BLaER1 treated with 17β-estradiol and CSF1 and Interleukin-3, amounts not matched to agents 10 nM and 100 nM (cell line): ENCODE data around the gene CCNT1.
"Not testable (repeated sequence)": the region's sequence is repeated elsewhere in the genome, so short reads cannot be mapped to it uniquely, and the experiment has no call there.

ENCODE experiments used
- H3K27ac ChIP-seq, 11 experiments: shearing (Covaris generic); formaldehyde crosslinking; 2 replicates each; pipeline ENCODE4 v1.8.1; 2022
- H3K27me3 ChIP-seq, 11 experiments: shearing (Covaris generic); formaldehyde crosslinking; 2 replicates each; pipeline ENCODE4 v1.8.1; 2022
- H3K36me3 ChIP-seq, 11 experiments: shearing (Covaris generic); formaldehyde crosslinking; 2 replicates each; pipeline ENCODE4 v1.8.1; 2022
- H3K4me1 ChIP-seq, 10 experiments: shearing (Covaris generic); formaldehyde crosslinking; 2 replicates each; pipeline ENCODE4 v1.8.1; 2022
- H3K4me2 ChIP-seq, 11 experiments: shearing (Covaris generic); formaldehyde crosslinking; 2 replicates each; pipeline ENCODE4 v1.8.1; 2022
- H3K4me3 ChIP-seq, 10 experiments: shearing (Covaris generic); formaldehyde crosslinking; 2 replicates each; pipeline ENCODE4 v1.8.1; 2022
- H3K9ac ChIP-seq, 11 experiments: shearing (Covaris generic); formaldehyde crosslinking; 2 replicates each; pipeline ENCODE4 v1.8.1; 2022
- H3K9me3 ChIP-seq, 11 experiments: shearing (Covaris generic); formaldehyde crosslinking; replicated peaks in 1 of 11; 2 replicates each; pipeline ENCODE4 v1.8.1; 2022
- H4K20me1 ChIP-seq, 11 experiments: shearing (Covaris generic); formaldehyde crosslinking; 2 replicates each; pipeline ENCODE4 v1.8.1; 2022
- Cebpa-rat ChIP-seq, 11 experiments: shearing (Covaris generic); IDR thresholded peaks; 2 replicates each; pipeline ENCODE4 v1.8.1; 2022

Gene CCNT1

GRCh38 chr12:48739618-48740269 is 23.2 kb upstream of the CCNT1 start:
- TF ChIP-seq Cebpa-rat (IDR thresholded peaks at IDR 0.05): no peak
- H4K20me1 ChIP-seq: no peaks in the 10 kb centered on the region
- no peak overlapping the region for H3K27ac ChIP-seq

GRCh38 chr12:48736456-48736855 is 19.9 kb upstream of the CCNT1 start:
- H4K20me1 ChIP-seq: no peaks in the 10 kb centered on the region
- no peaks in the 10 kb centered on the region for H3K27me3 ChIP-seq
- no peak for TF ChIP-seq Cebpa-rat (IDR thresholded peaks at IDR 0.05)
- H3K9me3 ChIP-seq: no peaks in the 10 kb centered on the region
- H3K9ac ChIP-seq: no peak overlapping the region
- no peaks in the 10 kb centered on the region for H3K36me3 ChIP-seq
- no peaks in the 10 kb centered on the region for H3K4me1 ChIP-seq
- no peak overlapping the region for H3K27ac ChIP-seq
- H3K4me2 ChIP-seq: no peak overlapping the region
- H3K4me3 ChIP-seq: no peak overlapping the region

More at GRCh38 chr12:48739618-48740269, 23.2 kb upstream of the CCNT1 start:
- no peak overlapping the region for H3K4me3 ChIP-seq
- no peaks in the 10 kb centered on the region for H3K9me3 ChIP-seq
- no peak overlapping the region for H3K4me2 ChIP-seq
- no peaks in the 10 kb centered on the region for H3K36me3 ChIP-seq
- no peaks in the 10 kb centered on the region for H3K27me3 ChIP-seq
- H3K9ac ChIP-seq: no peak overlapping the region
- H3K4me1 ChIP-seq: peaks cover 6 to 10% (median 8%) of the 10 kb centered on the region in 10 experiments; a peak in 19 of 20 replicates

- H3K9me3 ChIP-seq: no peaks in the 10 kb centered on the region
- no peaks in the 10 kb centered on the region for H4K20me1 ChIP-seq
- no peak overlapping the region for H3K9ac ChIP-seq
- no peak overlapping the region for H3K4me3 ChIP-seq
- no peak overlapping the region for H3K27ac ChIP-seq
- no peaks in the 10 kb centered on the region for H3K27me3 ChIP-seq
- H3K36me3 ChIP-seq: no peaks in the 10 kb centered on the region
- no peak for TF ChIP-seq Cebpa-rat (IDR thresholded peaks at IDR 0.05)
- H3K4me1 ChIP-seq: no peaks in the 10 kb centered on the region
- no peak overlapping the region for H3K4me2 ChIP-seq
These were observed 12.3 kb upstream of the CCNT1 start for GRCh38 chr12:48728807-48729206.

- H4K20me1 ChIP-seq, H3K27me3 ChIP-seq, H3K27ac ChIP-seq, H3K4me2 ChIP-seq, H3K9ac ChIP-seq, H3K4me3 ChIP-seq, H3K4me1 ChIP-seq, H3K36me3 ChIP-seq: not testable (repeated sequence)
- peaks cover 22 to 37% (median 32%) of the 10 kb centered on the region in 11 experiments for H3K9me3 ChIP-seq
These were observed 4.2 kb upstream of the CCNT1 start for GRCh38 chr12:48720737-48721136.

- Histone ChIP-seq H3K9me3 (peaks cover 22 to 37% (median 32%) of the 10 kb centered on the region in 11 experiments), H4K20me1 (peaks cover 0 to 11% (median 5%) of the 10 kb centered on the region in 11 experiments; a peak in 11 of 22 replicates), H3K4me1 (peaks cover 5 to 14% (median 10%) of the 10 kb centered on the region in 10 experiments)
- not testable (repeated sequence) for H3K9ac ChIP-seq, H3K27ac ChIP-seq, H3K4me3 ChIP-seq, H3K27me3 ChIP-seq, H3K36me3 ChIP-seq, H3K4me2 ChIP-seq
These were observed 3.7 kb upstream of the CCNT1 start for GRCh38 chr12:48720171-48720570.

GRCh38 chr12:48719002-48719401 is 2.5 kb upstream of the CCNT1 start:
- not testable (repeated sequence) for H3K27me3 ChIP-seq, H3K4me3 ChIP-seq, H3K9ac ChIP-seq, H3K27ac ChIP-seq, H3K4me2 ChIP-seq
- peaks cover 16 to 26% (median 22%) of the 10 kb centered on the region in 10 experiments for H3K4me1 ChIP-seq
- H3K9me3 ChIP-seq: peaks cover 22 to 37% (median 32%) of the 10 kb centered on the region in 11 experiments
- H3K36me3 ChIP-seq: peaks cover 4 to 16% (median 14%) of the 10 kb centered on the region in 11 experiments
- peaks cover 9 to 23% (median 16%) of the 10 kb centered on the region in 11 experiments; a peak in 20 of 22 replicates for H4K20me1 ChIP-seq

GRCh38 chr12:48717252-48717695 is 767 bp upstream of the CCNT1 start:
- Histone ChIP-seq H3K4me3 (peak overlapping the region; percentile 73 to 96 (median 88)), H3K36me3 (peaks cover 22 to 33% (median 31%) of the 10 kb centered on the region in 11 experiments), H4K20me1 (peaks cover 24 to 40% (median 33%) of the 10 kb centered on the region in 11 experiments; a peak in 20 of 22 replicates), H3K9ac (peak overlapping the region; percentile 88 to 97 (median 94)), H3K27ac (peak overlapping the region; percentile 87 to 97 (median 94)), H3K9me3 (peaks cover 22 to 37% (median 32%) of the 10 kb centered on the region in 11 experiments), H3K4me2 (peak overlapping the region; percentile 54 to 88 (median 74)), H3K27me3 (no peaks in the 10 kb centered on the region), H3K4me1 (peaks cover 24 to 34% (median 30%) of the 10 kb centered on the region in 10 experiments)
- no peak for TF ChIP-seq Cebpa-rat (IDR thresholded peaks at IDR 0.05)

- Histone ChIP-seq H3K4me2 (peak overlapping the region; percentile 75 to 97 (median 90)), H3K36me3 (peaks cover 32 to 45% (median 42%) of the 10 kb centered on the region in 11 experiments), H3K9me3 (peaks cover 19 to 27% (median 23%) of the 10 kb centered on the region in 11 experiments), H3K4me3 (peak overlapping the region; percentile 73 to 96 (median 88)), H3K9ac (peak overlapping the region; percentile 88 to 97 (median 95)), H3K4me1 (peaks cover 24 to 34% (median 30%) of the 10 kb centered on the region in 10 experiments), H3K27me3 (no peaks in the 10 kb centered on the region), H4K20me1 (peaks cover 34 to 52% (median 44%) of the 10 kb centered on the region in 11 experiments; a peak in 20 of 22 replicates), H3K27ac (peak overlapping the region; percentile 87 to 97 (median 94))
- TF ChIP-seq Cebpa-rat (IDR thresholded peaks at IDR 0.05): no peak
These were observed 377 bp downstream of the CCNT1 start for GRCh38 chr12:48716168-48716492.

- H3K4me3 ChIP-seq: no peak overlapping the region
- no peaks in the 10 kb centered on the region for H3K9me3 ChIP-seq
- peaks cover 24 to 41% (median 27%) of the 10 kb centered on the region in 10 experiments for H3K4me1 ChIP-seq
- TF ChIP-seq Cebpa-rat (IDR thresholded peaks at IDR 0.05): no peak
- no peaks in the 10 kb centered on the region for H3K27me3 ChIP-seq
- H3K4me2 ChIP-seq: no peak overlapping the region
- no peak overlapping the region for H3K9ac ChIP-seq
- peaks cover 72 to 90% (median 83%) of the 10 kb centered on the region in 11 experiments; a peak in 21 of 22 replicates for H4K20me1 ChIP-seq
- peaks cover 71 to 83% (median 80%) of the 10 kb centered on the region in 11 experiments for H3K36me3 ChIP-seq
- no peak overlapping the region for H3K27ac ChIP-seq
These were observed 4.3 kb downstream of the CCNT1 start for GRCh38 chr12:48712209-48712608.

GRCh38 chr12:48698822-48699221 is 17.7 kb downstream of the CCNT1 start:
- not testable (repeated sequence) for H3K4me3 ChIP-seq, H3K9ac ChIP-seq, H3K27ac ChIP-seq, H3K4me2 ChIP-seq, H3K27me3 ChIP-seq, H3K4me1 ChIP-seq, H3K9me3 ChIP-seq
- H3K36me3 ChIP-seq: peaks cover 93 to 100% (median 98%) of the 10 kb centered on the region in 11 experiments
- H4K20me1 ChIP-seq: peaks cover 41 to 92% (median 72%) of the 10 kb centered on the region in 11 experiments; a peak in 21 of 22 replicates
